Stimulated activated CD4-positive, alpha-beta T cell treated with anti-CD3 and anti-CD28 coated beads, Interleukin-4, amount 100 ng/mL, for 4 hours (primary cell): ENCODE measurements around the gene CASTOR1.
"Not testable (repeated sequence)": the region's sequence is repeated elsewhere in the genome, so short reads cannot be mapped to it uniquely, and the experiment has no call there.

ENCODE experiments used
- DNase-seq, 2 experiments: peaks; one replicate each; pipeline ENCODE4 v3.0.0-alpha.2; 2020

CASTOR1 gene

DNA sequence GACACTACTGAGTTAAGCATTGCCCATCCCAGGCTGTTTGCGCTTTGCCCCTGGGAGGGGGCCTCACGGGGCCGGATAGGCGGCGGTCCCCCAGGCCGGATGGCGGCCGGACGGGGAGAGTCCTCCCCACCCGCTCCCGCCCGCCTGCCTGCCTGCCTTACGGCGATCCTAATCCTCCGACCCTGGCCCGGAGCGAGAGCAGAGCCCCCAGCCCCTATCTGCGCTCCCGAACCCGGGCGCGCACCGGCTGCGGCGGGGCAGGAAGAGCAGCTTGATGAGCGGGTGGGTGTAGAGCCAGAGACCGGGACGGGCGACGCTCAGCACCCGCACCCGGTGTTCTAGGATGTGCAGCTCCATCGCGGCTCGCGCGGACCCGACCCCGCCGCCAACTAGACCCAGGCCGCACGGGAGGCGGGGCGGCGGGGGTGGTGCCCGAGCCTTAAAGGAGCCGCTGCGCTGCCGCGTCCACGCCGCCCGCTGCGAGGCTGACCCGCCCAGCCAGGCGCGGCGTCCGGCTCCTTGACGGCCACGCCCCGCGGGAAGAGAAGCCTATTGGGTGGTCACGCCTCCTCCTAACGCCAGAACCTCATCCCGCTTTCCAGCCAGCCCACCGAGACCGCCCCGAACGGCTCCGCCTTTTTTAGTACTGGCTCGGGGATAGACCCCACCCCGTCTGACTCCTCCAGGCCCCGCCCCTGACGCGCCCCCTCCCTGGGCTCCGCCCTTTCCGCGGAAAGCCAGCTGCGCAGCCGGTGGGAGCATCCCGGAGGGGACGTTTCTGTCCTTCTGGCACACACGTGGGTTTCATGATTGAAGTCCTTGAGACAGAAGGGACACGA, at the start of gene CASTOR1:
Gene CASTOR1 (minus strand): TSS at position 365 of the 839 bp plus-strand sequence. CDS start 8 bp downstream, at position 357.
- peak; percentile 80 to 89 for DNase-seq

GRCh38 chr22:30338802-30339201, 49.5 kb upstream of the CASTOR1 start:
- no peak for DNase-seq

GRCh38 chr22:30338341-30338740, 49.0 kb upstream of the CASTOR1 start:
- DNase-seq: not testable (repeated sequence)

- DNase-seq: no peak
These were observed 48.1 kb upstream of the CASTOR1 start for GRCh38 chr22:30337461-30337778.

GRCh38 chr22:30336752-30337460, 47.6 kb upstream of the CASTOR1 start:
- DNase-seq: no peak

DNA sequence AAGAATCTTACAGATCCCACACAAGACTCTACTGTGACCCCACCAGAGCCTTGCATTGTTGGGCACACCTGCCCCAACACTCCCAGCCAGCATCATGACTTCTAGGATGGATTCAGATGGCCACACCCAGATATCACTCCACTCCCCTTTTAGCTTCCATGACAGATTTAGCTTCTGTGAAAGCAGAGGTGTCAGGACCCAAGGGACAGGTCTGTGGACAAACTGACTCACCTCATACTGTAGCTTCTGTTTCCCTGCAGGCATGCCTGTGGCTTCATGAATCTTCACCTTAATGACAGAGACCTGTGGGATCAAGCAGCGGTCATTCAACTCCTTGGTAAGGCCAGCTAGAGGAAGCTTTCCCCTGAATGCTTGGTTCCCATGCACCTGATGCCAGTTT, 45.9 kb upstream of the CASTOR1 start:
- no peak for DNase-seq

DNA sequence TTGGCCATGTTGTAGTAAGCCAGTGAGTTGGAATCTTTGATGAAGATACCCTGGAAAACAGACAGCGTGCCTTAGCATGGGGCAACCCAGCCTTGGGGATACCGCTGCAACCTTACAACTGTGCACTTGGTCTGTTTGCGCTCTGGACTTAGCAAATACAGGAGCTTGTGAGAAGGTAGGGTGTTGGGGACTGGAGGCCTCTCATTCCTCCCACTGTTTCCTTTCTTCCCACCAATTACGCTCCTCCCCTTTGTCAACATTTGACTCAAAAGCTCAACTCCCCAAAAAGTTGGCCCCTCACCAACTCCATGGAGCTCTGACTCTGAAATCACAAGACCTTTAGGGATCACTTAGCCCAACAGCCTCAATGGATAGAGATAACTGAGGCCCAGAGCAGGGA, 45.3 kb upstream of the CASTOR1 start:
- no peak for DNase-seq

DNA sequence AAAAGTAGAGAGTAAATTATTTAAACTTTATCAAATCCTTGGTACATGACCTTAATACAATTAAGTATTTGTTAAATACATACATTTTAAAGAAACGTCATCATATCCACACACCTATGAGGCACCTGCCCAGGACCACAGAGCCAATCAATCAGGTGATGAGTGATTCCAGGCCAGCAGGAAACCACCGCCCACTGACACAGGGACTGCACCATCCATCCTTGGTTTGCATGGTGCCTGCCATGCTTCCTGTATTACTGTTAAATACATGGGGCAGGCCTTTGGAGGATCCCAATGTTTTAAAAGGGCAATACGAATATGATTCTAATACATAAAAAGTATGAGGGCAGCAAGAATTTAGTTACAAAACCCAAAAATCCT, 44.4 kb upstream of the CASTOR1 start:
- DNase-seq: no peak

- no peak for DNase-seq
These were observed 43.8 kb upstream of the CASTOR1 start for GRCh38 chr22:30332994-30333706.

DNA sequence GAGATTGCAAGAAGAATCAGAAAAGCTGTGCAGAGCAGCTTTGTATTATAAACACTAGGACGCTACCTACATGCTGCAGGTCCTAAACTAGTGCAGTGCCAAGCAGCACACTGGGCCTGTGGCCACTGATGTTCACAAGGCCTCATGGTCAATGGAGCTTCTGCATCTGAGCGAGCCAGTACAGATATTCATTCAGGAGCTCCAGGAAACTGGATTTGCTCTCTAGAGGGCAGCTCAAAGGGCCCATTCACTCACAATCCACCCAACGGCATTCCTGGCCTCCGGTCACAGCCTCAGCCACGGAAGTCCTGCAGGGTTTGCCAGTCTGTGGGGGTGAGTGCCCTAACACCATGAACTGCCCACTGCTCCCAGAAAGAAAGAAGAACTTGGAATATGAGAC, 43.2 kb upstream of the CASTOR1 start:
- no peak for DNase-seq

- no peak for DNase-seq
These were observed 39.3 kb upstream of the CASTOR1 start for GRCh38 chr22:30328466-30329049.

DNA sequence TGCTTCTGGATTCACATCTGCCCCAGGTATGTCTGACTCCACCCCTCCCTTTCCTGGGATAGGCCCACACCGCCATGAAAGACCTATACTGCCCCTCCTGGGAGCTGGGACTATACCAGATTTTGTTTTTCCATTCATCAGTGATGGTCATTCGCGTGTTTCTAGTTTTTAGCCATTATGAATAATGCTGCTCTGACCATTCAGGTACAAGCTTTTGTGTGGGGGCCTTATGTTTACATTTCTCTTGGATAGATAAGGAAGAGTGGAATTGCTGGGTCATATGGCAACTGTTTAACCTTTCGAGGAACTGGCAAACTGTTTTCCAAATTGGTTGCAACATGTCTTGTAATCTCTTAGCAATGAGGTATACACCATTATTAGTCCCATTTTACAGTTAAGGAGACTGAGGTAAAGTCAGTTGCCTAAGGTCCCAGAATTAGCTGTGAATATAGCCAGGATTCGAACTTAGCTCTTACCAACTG, 38.6 kb upstream of the CASTOR1 start:
- DNase-seq: no peak

DNA sequence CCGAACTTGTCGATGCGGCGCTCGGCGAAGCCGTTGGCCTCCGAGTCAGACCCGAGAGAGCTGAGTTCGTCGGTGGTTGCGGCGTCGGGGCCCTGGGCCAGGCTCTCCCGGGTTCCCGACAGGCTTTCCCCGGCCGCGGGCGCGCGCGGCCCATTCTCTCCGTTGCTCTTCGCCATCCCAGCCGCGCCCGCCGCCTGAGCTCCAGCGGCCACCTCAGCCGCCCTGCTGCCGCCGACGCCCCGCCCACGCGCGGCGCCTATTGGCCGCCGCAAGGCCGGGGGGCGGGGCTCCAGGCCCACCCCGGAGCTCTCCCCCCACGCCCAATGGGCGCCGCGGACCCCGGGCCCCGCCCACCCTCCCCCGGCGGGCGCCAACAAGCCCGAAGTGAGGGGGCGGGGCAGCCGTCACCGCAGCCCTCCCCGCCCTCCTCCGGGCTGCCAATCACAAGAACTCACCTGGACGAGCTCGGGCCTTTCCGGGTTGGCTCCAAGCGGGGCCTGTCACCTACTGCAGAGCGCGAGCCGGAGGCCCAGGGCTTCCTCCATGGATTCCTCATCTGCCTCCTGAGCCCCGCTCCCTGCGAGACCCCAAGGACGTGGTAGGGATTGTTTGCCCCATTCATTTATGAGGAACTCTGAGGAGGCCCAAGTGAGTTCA, 37.5 kb upstream of the CASTOR1 start, which contains the start of gene TBC1D10A:
Gene TBC1D10A (minus strand): TSS at position 236 of the 657 bp plus-strand sequence. CDS start 60 bp downstream, at position 176.
- DNase-seq: peak; percentile 93 to 94

GRCh38 chr22:30326255-30326705, 37.0 kb upstream of the CASTOR1 start:
- DNase-seq: peak in 1 of 2 experiments; percentile 26

- no peak for DNase-seq
These were observed 36.5 kb upstream of the CASTOR1 start for GRCh38 chr22:30325724-30326254.

GRCh38 chr22:30325065-30325720, 35.9 kb upstream of the CASTOR1 start:
- no peak for DNase-seq

- DNase-seq: no peak
These were observed 34.9 kb upstream of the CASTOR1 start for GRCh38 chr22:30324014-30324730.

DNA sequence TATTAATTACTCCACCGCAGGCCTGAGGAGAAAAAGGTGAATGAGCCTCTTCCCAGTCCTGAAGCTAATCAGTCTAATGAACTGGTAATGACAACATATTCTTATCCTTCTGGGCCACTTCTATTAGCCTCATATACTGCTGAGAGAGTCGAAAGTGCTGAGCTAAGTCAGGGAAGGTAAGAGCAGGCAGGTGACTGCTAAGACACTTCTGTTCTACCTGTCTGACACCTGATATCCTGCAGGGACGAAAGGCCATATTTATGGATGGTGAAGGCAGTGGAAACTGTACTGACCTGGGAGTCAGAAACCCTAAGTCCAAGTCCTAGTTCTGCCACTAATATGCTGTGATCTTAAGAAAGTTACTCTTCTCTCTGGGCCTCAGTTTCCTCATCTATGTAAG, 33.9 kb upstream of the CASTOR1 start:
- no peak for DNase-seq

GRCh38 chr22:30321461-30321860, 32.2 kb upstream of the CASTOR1 start:
- no peak for DNase-seq

DNA sequence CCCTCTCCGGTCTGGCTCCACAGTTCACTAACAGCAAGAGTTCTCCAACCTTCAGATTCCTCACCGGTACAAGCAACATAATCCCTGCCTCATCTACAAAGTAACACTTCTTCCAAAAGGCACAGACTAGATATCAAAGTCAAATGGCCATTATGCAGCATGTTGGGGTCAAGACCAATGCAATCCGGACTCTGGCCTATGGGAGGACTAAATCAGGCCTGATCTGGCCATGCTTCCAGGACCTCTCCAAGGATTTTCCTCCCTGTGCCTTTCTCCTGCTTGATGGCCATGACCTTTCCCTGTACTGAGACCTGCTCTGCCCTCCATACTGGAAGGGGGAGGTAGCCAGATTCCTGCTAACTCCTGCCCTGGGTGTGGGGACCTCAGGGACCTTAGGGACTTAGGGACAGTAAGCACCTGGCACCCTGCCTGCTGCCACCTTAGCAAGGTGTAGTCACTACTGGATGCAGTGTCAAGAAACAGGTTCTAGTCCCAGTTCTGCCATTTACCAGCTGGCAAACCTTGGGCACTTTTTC, 30.8 kb upstream of the CASTOR1 start:
- no peak for DNase-seq
